22Rv1 (cell line): ENCODE measurements around the gene CCDC183.

Experiments
- H3K27ac ChIP-seq: fragments of 450-650 bp; 2 replicates; pipeline ENCODE4 v1.5.1; 2017
- CTCF ChIP-seq: fragments of 450-650 bp; IDR thresholded peaks from 2 replicates; pipeline ENCODE4 v1.5.1; 2017; ENCODE audit warnings: mild to moderate bottlenecking
- ZFX ChIP-seq: fragments of 450-650 bp; IDR thresholded peaks from 2 replicates; pipeline ENCODE4 v1.6.1; 2017; ENCODE audit warnings: antibody characterized with exemption, borderline replicate concordance

The CCDC183 gene

DNA sequence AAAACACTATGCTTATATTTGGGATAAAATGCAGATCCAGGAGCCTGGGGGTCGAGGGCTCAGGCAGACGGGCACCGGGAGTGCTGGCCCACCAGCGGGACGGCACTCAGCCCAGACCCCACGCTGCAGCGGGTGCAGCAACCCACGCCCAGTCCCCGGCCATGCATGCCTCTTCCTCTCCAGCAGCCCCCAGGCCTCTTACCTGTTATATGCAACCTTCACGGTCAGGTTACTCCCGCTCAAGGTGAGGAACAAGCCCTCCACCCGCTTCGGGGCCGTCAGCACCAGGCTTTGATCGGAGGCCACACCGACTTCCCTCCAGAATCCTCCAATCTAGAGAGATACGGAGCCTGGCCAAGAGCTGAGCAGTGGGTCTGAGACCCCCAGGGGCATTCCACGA lies 39.3 kb upstream of the CCDC183 start:
- H3K27ac ChIP-seq, result no peak overlapping the region
- TF ChIP-seq ZFX (no peak), CTCF (no peak)

- no peak for TF ChIP-seq ZFX
- no peak for TF ChIP-seq CTCF
- no peak overlapping the region for H3K27ac ChIP-seq
These were observed 38.8 kb upstream of the CCDC183 start for GRCh38 chr9:136757328-136757727.

DNA sequence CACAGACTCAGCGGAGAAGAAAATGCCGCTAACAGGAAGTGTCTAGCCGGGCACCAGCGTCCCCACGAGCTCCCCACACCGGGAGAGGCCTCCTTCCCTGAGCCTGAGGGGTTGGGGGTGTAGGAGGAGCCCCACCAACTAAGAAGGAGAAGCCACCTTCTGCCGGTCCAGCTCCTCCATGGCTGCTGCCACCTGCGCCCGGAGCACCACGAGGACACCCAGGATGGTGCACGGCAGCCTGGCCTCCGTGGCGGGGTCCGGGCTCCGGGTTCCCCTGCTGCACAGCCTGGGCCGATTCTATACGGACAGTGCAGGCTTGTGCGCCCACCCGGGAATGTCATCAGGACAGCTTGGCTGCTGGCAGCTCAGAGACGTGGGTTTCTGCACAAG lies 38.4 kb upstream of the CCDC183 start:
- H3K27ac ChIP-seq, result no peak overlapping the region
- TF ChIP-seq CTCF, result no peak
- no peak for TF ChIP-seq ZFX

DNA sequence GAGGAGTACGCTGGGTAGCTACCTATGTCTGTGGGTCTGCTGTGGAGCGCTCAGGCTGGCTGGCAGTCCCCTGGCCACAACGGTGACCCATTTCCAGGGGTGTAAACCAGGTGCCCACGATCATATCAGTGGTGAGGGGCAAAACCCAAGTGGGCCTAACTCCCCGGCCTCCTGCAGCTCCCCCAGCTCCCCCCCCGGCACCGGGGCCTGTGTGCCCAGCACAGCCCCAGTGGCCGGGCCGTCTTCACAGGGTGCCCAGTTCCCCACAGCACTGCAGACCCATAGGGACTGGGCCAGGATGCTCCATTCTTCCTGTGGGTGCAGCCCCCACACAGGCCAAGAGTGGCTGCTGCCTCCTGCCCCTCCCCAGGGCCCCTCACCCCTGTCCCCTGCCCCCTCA lies 37.1 kb upstream of the CCDC183 start:
- TF ChIP-seq CTCF, result no peak
- no peak for TF ChIP-seq ZFX
- no peak overlapping the region for H3K27ac ChIP-seq

DNA sequence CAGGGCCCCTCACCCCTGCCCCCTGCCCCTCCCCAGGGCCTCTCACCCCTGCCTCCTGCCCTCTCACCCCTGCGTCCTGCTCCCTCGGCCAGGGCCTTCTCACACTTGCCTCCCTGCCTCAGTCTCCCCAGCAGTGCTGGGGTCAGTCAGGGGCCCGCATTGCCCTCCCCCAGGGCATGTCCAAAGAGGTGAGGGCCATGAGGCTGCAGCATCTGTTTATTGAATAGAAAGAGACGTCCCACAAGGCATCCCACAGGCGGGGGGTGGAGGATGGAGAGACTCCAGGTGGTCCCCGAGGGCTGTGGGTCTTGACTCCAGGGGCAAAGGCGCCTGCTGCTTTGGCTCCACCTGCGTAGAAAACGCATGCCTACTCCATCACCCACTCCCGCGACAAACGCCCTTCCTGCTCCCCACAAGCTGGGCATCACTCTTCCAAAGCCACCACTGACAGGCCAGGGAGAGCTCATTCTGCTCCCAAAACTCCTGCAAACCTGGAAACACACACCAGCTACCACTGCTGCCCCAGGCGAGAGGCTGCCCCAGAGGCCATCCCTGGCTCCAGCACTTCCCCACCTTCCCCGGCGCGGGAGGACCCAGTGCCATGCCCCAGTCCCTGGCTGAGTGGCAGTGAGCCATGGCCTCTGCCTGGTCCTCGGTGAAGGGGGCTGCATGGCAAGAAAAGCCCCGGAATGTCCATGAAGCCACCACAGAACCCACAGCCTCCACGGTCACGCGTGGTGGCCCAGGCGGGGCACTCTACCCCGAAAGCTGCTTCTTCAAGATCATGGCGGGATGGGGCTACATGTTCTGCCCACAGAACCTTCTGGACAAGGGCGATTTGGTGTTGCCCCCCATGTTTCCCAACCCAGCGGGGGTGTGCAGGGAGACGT lies 36.5 kb upstream of the CCDC183 start:
- TF ChIP-seq CTCF, result no peak
- TF ChIP-seq ZFX, result no peak
- no peak overlapping the region for H3K27ac ChIP-seq

DNA sequence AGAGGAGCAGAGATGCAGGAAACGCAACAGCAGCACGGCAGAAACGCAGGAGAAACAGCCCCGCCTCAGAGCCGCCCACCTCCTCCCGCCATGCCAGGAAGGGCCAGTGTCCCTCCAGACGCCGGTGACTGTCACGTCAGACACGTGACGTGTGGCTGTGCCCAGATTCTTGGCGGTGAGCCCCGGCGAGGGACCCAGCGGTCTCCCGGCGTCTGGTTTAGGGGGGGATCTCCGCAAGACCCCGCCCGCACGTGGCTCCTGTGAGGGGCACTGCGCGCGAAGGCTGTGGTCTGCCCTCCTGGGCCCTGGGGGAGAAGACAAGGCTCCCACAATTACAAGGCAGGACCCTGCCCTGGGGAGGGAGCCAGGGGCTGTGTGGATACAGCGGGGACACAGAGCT lies 35.7 kb upstream of the CCDC183 start:
- no peak overlapping the region for H3K27ac ChIP-seq
- TF ChIP-seq CTCF, result no peak
- no peak for TF ChIP-seq ZFX

DNA sequence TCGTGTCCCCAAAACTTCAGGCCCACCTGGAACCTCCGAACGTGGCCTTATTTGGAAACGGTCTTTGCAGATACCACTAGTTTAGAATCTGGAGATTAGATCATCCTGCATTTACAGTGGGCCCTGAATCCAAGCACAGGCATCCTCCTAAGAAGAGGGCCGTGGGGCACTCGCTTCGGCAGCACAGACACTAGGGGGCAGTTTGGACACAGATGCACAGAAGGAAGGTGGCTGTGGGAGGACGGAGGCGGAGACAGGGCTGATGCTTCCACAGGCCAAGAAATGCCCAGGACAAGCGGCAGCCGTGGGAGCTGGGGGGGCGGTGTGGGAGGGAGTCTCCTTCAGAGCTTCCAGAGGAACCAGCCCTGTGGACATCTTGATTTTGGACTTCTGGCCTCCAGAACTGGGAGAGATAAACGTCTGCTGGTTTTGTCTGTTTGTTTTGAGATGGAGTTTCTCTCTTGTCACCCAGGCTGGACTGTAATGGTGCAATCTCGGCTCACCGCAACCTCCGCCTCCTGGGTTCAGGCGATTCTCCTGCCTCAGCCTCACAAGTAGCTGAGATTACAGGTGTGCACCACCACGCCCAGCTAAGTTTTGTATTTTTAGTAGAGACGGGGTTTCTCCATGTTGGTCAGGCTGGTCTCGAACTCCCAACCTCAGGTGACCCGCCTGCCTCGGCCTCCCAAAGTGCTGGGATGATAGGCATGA lies 35.1 kb upstream of the CCDC183 start:
- TF ChIP-seq CTCF, result peak; percentile 87
- peak overlapping the region; percentile 22; the same call in 1 of the 2 replicates for H3K27ac ChIP-seq
